ENCODE measurements around the gene GLIS1. TPM values are rescaled to one million over a fixed set of nuclear protein-coding genes. Genes with fewer than 3 reads are reported as not detected.

Gene GLIS1
- total RNA-seq, 1 experiment from 2014 or later = 1.7 TPM

DNA sequence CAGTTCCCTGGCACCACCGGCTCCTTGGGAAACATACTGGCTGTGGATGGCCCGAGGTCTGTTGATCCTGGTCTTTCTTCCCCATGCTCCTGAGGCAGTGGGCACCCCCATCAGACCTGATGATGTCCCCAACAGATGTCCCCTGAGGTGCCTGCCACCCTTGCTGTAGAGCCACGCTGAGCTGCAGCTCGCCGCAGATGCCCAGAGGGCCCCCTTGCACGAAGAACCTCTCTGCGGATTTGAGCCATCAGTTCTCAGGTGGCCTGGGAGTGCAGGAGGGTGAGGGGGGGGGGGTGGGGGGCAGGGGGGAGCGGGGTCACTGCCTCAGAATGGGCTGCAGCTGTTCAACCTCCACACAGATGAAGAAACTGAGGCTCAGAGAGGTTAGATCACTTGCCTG, 60.9 kb downstream of the GLIS1 start:
- no peak overlapping the region for H3K4me2 ChIP-seq (ENCODE audit: low read length)
- H3K4me3 ChIP-seq (ENCODE audit: low read length) = no peak overlapping the region
- no peak for ATAC-seq
- intact Hi-C loops (cut with micrococcal nuclease) = no loop called here
- DNase-seq = no peak
- ChIA-PET POLR2A (ENCODE audit: unreplicated experiment) (no interaction called here), CTCF (no interaction called here)
- TF ChIP-seq EZH2phosphoT487 (IDR thresholded peaks at IDR 0.05; ENCODE audit: borderline replicate concordance, low read length) = no peak
- TF ChIP-seq EZH2 (IDR thresholded peaks at IDR 0.05; ENCODE audit: low read length, unreplicated experiment) = no peak
- no peak for TF ChIP-seq CTCF (conservative IDR thresholded peaks at IDR 0.05; ENCODE audit: low read depth, low read length)
- no TSS peak for BruUV-seq (replicated peaks)
- H3K9me3 ChIP-seq (ENCODE audit: low read length) = no peaks in the 10 kb centered on the region
- no peak overlapping the region for H3K9ac ChIP-seq (ENCODE audit: low read length)
- H2AFZ ChIP-seq (ENCODE audit: low read length) = no peak overlapping the region
- H3K27ac ChIP-seq (ENCODE audit: low read length) = no peak overlapping the region
- no peaks in the 10 kb centered on the region for H4K20me1 ChIP-seq (ENCODE audit: low read length)
- H3K4me1 ChIP-seq (ENCODE audit: insufficient read depth, low read length) = no peaks in the 10 kb centered on the region
- no peaks in the 10 kb centered on the region for H3K27me3 ChIP-seq (ENCODE audit: low read length)
- H3K79me2 ChIP-seq (ENCODE audit: low read length) = no peaks in the 10 kb centered on the region
- no peaks in the 10 kb centered on the region for H3K36me3 ChIP-seq (ENCODE audit: low read depth, low read length)
- no peaks in the 10 kb centered on the region for H3F3A ChIP-seq (ENCODE audit: low read length, unreplicated experiment)
- no peaks in the 10 kb centered on the region for H3K9me2 ChIP-seq (replicated peaks; ENCODE audit: low read length)

DNA sequence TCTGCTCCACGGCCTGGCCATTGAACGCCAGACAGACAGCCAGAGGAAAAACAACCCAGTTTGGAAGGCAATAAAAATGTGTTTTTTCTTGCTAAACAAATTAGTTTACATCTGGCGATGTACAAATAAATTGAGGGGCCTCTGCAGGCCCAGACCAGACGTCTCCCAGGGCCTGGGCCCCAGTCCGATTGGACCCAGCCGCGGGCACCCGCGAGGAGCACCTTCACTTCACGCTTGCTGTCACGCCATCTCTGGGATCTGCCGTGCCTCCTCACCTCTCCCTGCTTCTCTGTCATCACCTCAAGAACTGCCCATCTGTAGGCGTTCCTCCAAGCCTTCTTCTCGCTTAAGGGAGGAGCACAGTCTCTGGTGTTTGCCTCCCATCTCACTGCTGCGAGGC, 61.5 kb downstream of the GLIS1 start:
- no TSS peak for BruUV-seq (replicated peaks)
- Histone ChIP-seq H3K9ac (ENCODE audit: low read length) (no peak overlapping the region), H3K27ac (ENCODE audit: low read length) (no peak overlapping the region), H3K4me1 (ENCODE audit: insufficient read depth, low read length) (no peaks in the 10 kb centered on the region), H3K79me2 (ENCODE audit: low read length) (no peaks in the 10 kb centered on the region), H3K9me3 (ENCODE audit: low read length) (no peaks in the 10 kb centered on the region), H3K4me3 (ENCODE audit: low read length) (no peak overlapping the region), H2AFZ (ENCODE audit: low read length) (no peak overlapping the region), H3K27me3 (ENCODE audit: low read length) (no peaks in the 10 kb centered on the region), H4K20me1 (ENCODE audit: low read length) (no peaks in the 10 kb centered on the region), H3K4me2 (ENCODE audit: low read length) (no peak overlapping the region), H3K9me2 (replicated peaks; ENCODE audit: low read length) (no peaks in the 10 kb centered on the region), H3K36me3 (ENCODE audit: low read depth, low read length) (no peaks in the 10 kb centered on the region), H3F3A (ENCODE audit: low read length, unreplicated experiment) (no peaks in the 10 kb centered on the region)
- ATAC-seq (no peak), DNase-seq (no peak)
- TF ChIP-seq EZH2 (IDR thresholded peaks at IDR 0.05; ENCODE audit: low read length, unreplicated experiment) (no peak), EZH2phosphoT487 (IDR thresholded peaks at IDR 0.05; ENCODE audit: borderline replicate concordance, low read length) (no peak), CTCF (conservative IDR thresholded peaks at IDR 0.05; ENCODE audit: low read depth, low read length) (no peak)
- CTCF ChIA-PET = no interaction called here
- POLR2A ChIA-PET (ENCODE audit: unreplicated experiment) = no interaction called here
- intact Hi-C loops (cut with micrococcal nuclease) = no loop called here

GRCh38 chr1:53672785-53673184, 66.2 kb downstream of the GLIS1 start:
- Histone ChIP-seq H3K4me1 (ENCODE audit: insufficient read depth, low read length) (no peaks in the 10 kb centered on the region), H3K27ac (ENCODE audit: low read length) (no peak overlapping the region), H3K4me3 (ENCODE audit: low read length) (no peak overlapping the region), H3K9me2 (replicated peaks; ENCODE audit: low read length) (no peaks in the 10 kb centered on the region), H2AFZ (ENCODE audit: low read length) (no peak overlapping the region), H3K27me3 (ENCODE audit: low read length) (no peaks in the 10 kb centered on the region), H3K36me3 (ENCODE audit: low read depth, low read length) (no peaks in the 10 kb centered on the region), H3F3A (ENCODE audit: low read length, unreplicated experiment) (no peaks in the 10 kb centered on the region), H3K4me2 (ENCODE audit: low read length) (no peak overlapping the region), H4K20me1 (ENCODE audit: low read length) (no peaks in the 10 kb centered on the region), H3K9ac (ENCODE audit: low read length) (no peak overlapping the region), H3K79me2 (ENCODE audit: low read length) (no peaks in the 10 kb centered on the region), H3K9me3 (ENCODE audit: low read length) (no peaks in the 10 kb centered on the region)
- CTCF ChIA-PET = no interaction called here
- ATAC-seq (no peak), DNase-seq (no peak)
- intact Hi-C loops (cut with micrococcal nuclease) = no loop called here
- POLR2A ChIA-PET (ENCODE audit: unreplicated experiment) = no interaction called here
- TF ChIP-seq CTCF (conservative IDR thresholded peaks at IDR 0.05; ENCODE audit: low read depth, low read length) (no peak), EZH2phosphoT487 (IDR thresholded peaks at IDR 0.05; ENCODE audit: borderline replicate concordance, low read length) (no peak), EZH2 (IDR thresholded peaks at IDR 0.05; ENCODE audit: low read length, unreplicated experiment) (no peak)
- BruUV-seq (replicated peaks) = no TSS peak
